DOHH2 (cell line): ENCODE results near the gene ALPL.
"Not testable (repeated sequence)": the region's sequence is repeated elsewhere in the genome, so short reads cannot be mapped to it uniquely, and the experiment has no call there.

ENCODE experiments used
- H3F3A ChIP-seq: fragments of 200-600 bp; sonication (generic), shearing (Covaris generic); 2 replicates; pipeline ENCODE4 v1.6.0; 2016; ENCODE audit warnings: antibody characterized with exemption, mild to moderate bottlenecking; ENCODE audit not compliant: control insufficient read depth, insufficient read depth
- H3K27ac ChIP-seq: fragments of 200-600 bp; sonication (generic); 2 replicates; pipeline ENCODE4 v1.5.1; 2014; ENCODE audit warnings: low read depth, mild to moderate bottlenecking, low read length, moderate library complexity
- H3K27me3 ChIP-seq: fragments of 200-600 bp; sonication (generic); 2 replicates; pipeline ENCODE4 v1.6.1; 2014; ENCODE audit warnings: mild to moderate bottlenecking, low read length, mixed read lengths; ENCODE audit not compliant: control insufficient read depth
- H3K36me3 ChIP-seq: fragments of 200-600 bp; sonication (generic); 2 replicates; pipeline ENCODE4 v1.6.1; 2014; ENCODE audit warnings: mild to moderate bottlenecking, low read length, moderate library complexity, mixed read lengths; ENCODE audit not compliant: control insufficient read depth
- H3K4me1 ChIP-seq: fragments of 200-600 bp; sonication (generic); 2 replicates; pipeline ENCODE4 v1.6.1; 2014; ENCODE audit warnings: mild to moderate bottlenecking, low read length, mixed read lengths; ENCODE audit not compliant: control insufficient read depth
- H3K4me2 ChIP-seq: fragments of 200-600 bp; sonication (generic); 2 replicates; pipeline ENCODE4 v1.6.0; 2014; ENCODE audit warnings: mild to moderate bottlenecking, low read length, moderate library complexity
- H3K4me3 ChIP-seq: fragments of 200-600 bp; sonication (generic); 2 replicates; pipeline ENCODE4 v1.5.1; 2014; ENCODE audit warnings: mild to moderate bottlenecking, low read length, mixed read lengths
- H3K79me2 ChIP-seq: fragments of 200-600 bp; sonication (generic); 2 replicates; pipeline ENCODE4 v1.6.1; 2014; ENCODE audit warnings: mild to moderate bottlenecking, low read length, mixed read lengths; ENCODE audit not compliant: control insufficient read depth
- H3K9me2 ChIP-seq: fragments of 200-600 bp; sonication (generic); replicated peaks from 2 replicates; pipeline ENCODE4 v1.6.1; 2014; ENCODE audit warnings: mild to moderate bottlenecking, low read length, mixed read lengths; ENCODE audit not compliant: control insufficient read depth
- H3K9me3 ChIP-seq: fragments of 200-600 bp; sonication (generic); 2 replicates; pipeline ENCODE4 v1.6.1; 2014; ENCODE audit warnings: antibody characterized with exemption, low read length, mixed read lengths; ENCODE audit not compliant: control insufficient read depth, insufficient read depth
- H4K20me1 ChIP-seq: fragments of 200-600 bp; sonication (generic); 2 replicates; pipeline ENCODE4 v1.6.0; 2014; ENCODE audit warnings: low read depth, mild to moderate bottlenecking, antibody characterized with exemption, low read length, moderate library complexity; ENCODE audit not compliant: control insufficient read depth, insufficient read depth
- EZH2phosphoT487 ChIP-seq: fragments of 200-600 bp; sonication (generic); IDR thresholded peaks from 2 replicates; pipeline ENCODE4 v1.6.1; 2017; ENCODE audit warnings: borderline replicate concordance, mild to moderate bottlenecking, antibody characterized with exemption, low read length, moderate library complexity, mixed read lengths
- TF ChIP-seq, protein P1 (sequence below): fragments of 200-600 bp; sonication (generic); IDR thresholded peaks from one replicate; pipeline ENCODE4 v1.5.1; 2014; ENCODE audit warnings: antibody characterized with exemption, mild to moderate bottlenecking, low read depth, low read length; ENCODE audit not compliant: poor library complexity, severe bottlenecking

The ALPL gene

DNA sequence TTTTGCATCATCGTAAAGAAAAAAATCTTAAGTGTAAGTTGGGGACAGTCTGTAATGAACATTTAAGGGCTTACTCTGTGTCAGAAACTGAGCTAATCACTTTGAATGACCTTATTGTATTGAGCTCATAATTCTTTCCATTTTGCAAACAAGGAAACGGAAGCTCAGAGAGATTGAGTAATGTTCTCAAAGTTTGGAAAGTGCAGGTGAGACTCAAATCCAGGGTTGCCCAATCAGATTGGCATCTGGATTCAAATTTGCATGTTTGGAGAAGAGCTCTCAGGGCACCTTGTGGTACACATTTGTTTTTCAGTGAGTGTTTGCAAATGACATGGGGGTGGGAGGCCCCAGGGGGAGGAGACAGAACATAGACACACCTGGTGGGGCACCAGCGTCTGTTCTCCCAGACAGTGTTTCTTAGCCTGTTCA is 8.0 kb downstream of the ALPL start:
- no peaks in the 10 kb centered on the region for H3K36me3 ChIP-seq
- H3K27me3 ChIP-seq: peaks cover 77% of the 10 kb centered on the region
- no peak overlapping the region for H3K27ac ChIP-seq
- no peaks in the 10 kb centered on the region for H3K9me3 ChIP-seq
- peaks cover 7% of the 10 kb centered on the region; the same call in 1 of the 2 replicates for H4K20me1 ChIP-seq
- no peaks in the 10 kb centered on the region for H3K79me2 ChIP-seq
- H3K4me3 ChIP-seq: no peak overlapping the region
- TF ChIP-seq, protein P1, sequence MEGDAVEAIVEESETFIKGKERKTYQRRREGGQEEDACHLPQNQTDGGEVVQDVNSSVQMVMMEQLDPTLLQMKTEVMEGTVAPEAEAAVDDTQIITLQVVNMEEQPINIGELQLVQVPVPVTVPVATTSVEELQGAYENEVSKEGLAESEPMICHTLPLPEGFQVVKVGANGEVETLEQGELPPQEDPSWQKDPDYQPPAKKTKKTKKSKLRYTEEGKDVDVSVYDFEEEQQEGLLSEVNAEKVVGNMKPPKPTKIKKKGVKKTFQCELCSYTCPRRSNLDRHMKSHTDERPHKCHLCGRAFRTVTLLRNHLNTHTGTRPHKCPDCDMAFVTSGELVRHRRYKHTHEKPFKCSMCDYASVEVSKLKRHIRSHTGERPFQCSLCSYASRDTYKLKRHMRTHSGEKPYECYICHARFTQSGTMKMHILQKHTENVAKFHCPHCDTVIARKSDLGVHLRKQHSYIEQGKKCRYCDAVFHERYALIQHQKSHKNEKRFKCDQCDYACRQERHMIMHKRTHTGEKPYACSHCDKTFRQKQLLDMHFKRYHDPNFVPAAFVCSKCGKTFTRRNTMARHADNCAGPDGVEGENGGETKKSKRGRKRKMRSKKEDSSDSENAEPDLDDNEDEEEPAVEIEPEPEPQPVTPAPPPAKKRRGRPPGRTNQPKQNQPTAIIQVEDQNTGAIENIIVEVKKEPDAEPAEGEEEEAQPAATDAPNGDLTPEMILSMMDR: no peak
- TF ChIP-seq EZH2phosphoT487: no peak
- no peaks in the 10 kb centered on the region for H3K9me2 ChIP-seq
- peaks cover 13% of the 10 kb centered on the region for H3F3A ChIP-seq
- peak overlapping the region; percentile 35 for H3K4me2 ChIP-seq
- H3K4me1 ChIP-seq: peaks cover 63% of the 10 kb centered on the region

DNA sequence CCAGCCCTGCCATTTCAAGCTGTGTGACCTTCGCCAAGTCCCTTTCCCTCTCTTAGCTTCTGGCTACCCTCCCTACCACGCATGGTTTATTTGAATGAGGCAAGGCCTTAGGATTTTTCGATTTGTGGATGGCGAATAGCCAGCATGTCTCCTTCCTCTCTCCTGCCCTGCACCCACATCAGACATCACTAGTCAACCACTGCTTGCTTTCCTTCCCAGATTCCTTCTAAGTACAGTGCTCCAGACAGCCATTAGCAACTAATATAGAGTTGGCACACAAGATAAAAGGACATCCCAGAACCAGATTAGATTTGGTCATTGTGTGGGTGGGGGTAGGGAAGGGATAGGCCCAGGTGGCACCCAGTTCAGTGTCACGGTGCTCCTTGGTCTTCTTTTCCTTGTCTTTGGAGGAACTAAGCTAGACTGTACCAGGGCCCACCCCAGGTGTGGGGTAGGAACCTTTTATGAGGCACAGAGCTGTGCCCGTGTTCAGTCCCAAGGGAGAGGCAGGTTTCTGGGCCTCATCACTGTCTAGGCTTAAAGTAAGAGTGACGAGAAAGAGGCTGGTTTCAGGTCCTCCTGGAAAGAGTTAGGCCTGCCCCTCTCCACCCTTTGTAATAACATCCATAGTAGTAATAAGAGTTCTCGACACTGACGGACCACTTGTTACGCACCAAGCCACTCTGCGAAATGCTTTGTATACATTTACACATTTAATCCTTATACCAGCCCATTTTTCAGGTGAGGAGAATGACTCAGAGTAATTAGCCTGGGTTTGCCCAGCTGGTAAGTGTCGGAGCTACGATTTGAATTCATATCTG is 8.6 kb downstream of the ALPL start:
- Histone ChIP-seq H3K9me2 (no peaks in the 10 kb centered on the region), H3K27me3 (peaks cover 77% of the 10 kb centered on the region), H3K4me3 (no peak overlapping the region), H3K9me3 (no peaks in the 10 kb centered on the region), H3K27ac (no peak overlapping the region), H3F3A (peaks cover 13% of the 10 kb centered on the region), H3K4me2 (peak overlapping the region; percentile 35), H3K79me2 (no peaks in the 10 kb centered on the region), H4K20me1 (peaks cover 7% of the 10 kb centered on the region; the same call in 1 of the 2 replicates), H3K36me3 (no peaks in the 10 kb centered on the region), H3K4me1 (peaks cover 63% of the 10 kb centered on the region)
- no peak for TF ChIP-seq EZH2phosphoT487

DNA sequence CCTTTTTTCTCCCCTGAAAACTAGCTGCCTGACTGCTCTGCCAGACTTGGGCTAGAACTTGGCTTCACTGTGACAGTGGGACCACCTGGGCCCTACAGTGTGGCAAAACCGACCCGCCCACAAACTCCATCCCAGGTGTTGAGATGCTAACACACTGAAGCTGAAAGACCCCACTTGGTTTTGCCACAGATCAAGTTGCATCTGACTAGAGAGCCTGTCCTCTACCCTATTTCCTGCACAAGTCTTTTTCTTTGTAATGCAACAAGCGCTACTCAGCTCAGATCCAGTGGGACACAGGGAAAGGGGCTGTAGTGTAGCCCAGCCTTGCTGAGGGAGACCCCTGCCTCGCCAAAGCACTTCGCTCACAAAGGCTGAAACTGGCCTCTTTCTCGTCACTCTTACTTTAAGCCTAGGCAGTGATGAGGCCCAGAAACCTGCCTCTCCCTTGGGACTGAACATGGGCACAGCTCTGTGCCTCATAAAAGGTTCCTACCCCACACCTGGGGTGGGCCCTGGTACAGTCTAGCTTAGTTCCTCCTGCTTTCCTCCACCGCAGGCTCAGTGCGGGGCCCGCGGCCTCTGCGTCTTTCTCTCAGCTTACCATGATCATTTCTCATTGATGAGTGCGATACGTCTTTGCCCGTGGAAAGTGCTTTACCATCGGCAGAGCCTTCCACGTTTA is 9.7 kb downstream of the ALPL start:
- Histone ChIP-seq H3K36me3 (no peaks in the 10 kb centered on the region), H3K27me3 (peaks cover 77% of the 10 kb centered on the region), H3K4me1 (peaks cover 63% of the 10 kb centered on the region), H3K4me3 (no peak overlapping the region), H3K9me2 (no peaks in the 10 kb centered on the region), H4K20me1 (peaks cover 9% of the 10 kb centered on the region; the same call in 1 of the 2 replicates), H3F3A (peaks cover 13% of the 10 kb centered on the region), H3K4me2 (peak overlapping the region; percentile 31; the same call in 1 of the 2 replicates), H3K27ac (no peak overlapping the region), H3K79me2 (no peaks in the 10 kb centered on the region), H3K9me3 (no peaks in the 10 kb centered on the region)
- TF ChIP-seq, protein P1: no peak
- no peak for TF ChIP-seq EZH2phosphoT487

DNA sequence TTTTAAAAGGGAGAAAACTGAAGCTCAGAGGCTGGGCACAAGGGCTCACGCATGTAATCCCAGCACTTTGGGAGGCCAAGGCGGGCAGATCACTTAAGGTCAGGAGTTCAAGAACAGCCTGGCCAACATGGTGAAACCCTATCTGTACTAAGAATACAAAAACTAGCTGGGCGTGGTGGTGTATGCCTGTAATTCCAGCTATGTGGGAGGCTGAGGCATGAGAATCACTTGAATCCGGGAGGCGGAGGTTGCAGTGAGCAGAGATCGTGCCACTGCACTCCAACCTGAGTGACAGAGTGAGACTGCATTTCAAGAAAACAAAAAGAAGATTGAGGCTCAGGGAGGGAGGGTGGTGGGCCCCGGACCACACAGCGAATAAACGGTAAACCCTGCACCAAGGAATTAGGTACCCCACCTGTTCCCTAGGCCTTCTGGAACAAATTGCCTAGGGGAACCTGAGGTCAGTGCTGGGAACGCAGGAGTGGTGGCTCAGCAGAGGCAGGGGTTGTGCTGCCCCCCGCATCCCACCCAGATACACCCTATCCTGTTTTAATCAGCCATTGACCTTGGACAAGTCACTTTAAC is 10.4 kb downstream of the ALPL start:
- not testable (repeated sequence) for H3K36me3 ChIP-seq, H3K9me2 ChIP-seq, H3K4me3 ChIP-seq, H3K9me3 ChIP-seq, H3K27ac ChIP-seq, H4K20me1 ChIP-seq, H3K79me2 ChIP-seq
- H3F3A ChIP-seq: peaks cover 13% of the 10 kb centered on the region
- H3K4me1 ChIP-seq: peaks cover 63% of the 10 kb centered on the region
- H3K27me3 ChIP-seq: peaks cover 78% of the 10 kb centered on the region
- peak overlapping the region; percentile 31; the same call in 1 of the 2 replicates for H3K4me2 ChIP-seq
